GM19023 (cell line): ENCODE data around the gene RPL36A.

Source experiments
- ATAC-seq: cut with Tn5 transposase; IDR thresholded peaks from one replicate; pipeline ENCODE4 v1.9.1; 2021; ENCODE audit warnings: mild to moderate bottlenecking, moderate library complexity; ENCODE audit not compliant: unreplicated experiment

Gene RPL36A

DNA sequence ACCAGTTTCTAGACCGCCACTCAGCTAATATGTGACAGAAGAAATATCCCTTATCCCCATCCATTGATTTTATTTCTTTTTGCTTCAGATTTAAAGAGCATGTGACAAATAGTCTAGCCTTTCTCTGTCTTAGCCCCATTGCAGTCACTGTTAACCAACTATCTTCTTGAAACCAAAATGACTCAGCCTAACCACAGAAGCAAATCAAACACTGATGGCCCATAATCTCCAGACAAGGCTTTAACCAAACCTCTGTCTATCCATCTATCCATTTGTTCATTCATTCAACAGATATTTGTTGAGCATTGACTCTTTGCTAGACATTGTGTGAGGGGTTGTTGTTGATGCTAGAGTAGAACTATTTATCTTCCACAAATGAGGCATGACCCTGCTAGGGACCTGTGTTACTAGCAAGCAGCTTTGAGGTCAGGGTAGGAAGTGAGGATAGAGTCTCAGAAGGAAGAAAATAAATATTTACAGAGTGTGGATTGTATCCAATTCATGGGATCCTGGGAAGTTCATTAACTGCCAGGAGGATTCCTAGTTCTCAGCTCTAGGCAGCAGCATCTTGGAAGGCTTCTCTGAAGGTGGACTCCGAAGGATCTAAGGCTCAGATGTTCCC lies 39.8 kb downstream of the RPL36A start:
- ATAC-seq = peak; percentile 90

DNA sequence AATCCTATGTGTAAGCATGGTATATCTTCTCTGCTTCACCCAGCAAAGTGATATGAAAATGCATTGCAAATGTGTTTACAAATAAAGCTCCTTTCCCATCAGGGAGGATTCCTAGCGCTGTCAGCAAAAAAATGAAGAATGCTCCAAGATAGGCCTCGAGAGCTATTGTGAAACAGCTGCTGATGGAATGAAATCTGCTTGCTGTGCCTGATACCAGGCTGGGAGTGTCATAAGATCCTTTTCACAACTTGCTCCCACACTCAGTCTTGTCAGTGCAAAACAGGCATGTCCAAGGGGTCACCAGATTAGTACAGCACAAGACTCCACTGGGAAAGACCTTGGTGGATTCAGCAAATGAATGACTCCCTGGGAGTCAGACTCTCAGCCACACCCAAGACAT lies 51.3 kb downstream of the RPL36A start:
- no peak for ATAC-seq
